Measurements from ENCODE around the gene HTT. TPM values are rescaled to one million over a fixed set of nuclear protein-coding genes. Genes with fewer than 3 reads are reported as not detected.

The HTT gene
- total RNA-seq, 1 donor from 2014 or later = 32.5 TPM

GRCh38 chr4:3121110-3121509, 46.6 kb downstream of the HTT start:
- no peak for DNase-seq (ENCODE audit: low read depth)
- no peak overlapping the region for H3K4me3 ChIP-seq (ENCODE audit: low read depth, low read length)
- TF ChIP-seq CTCF (conservative IDR thresholded peaks at IDR 0.05; ENCODE audit: low read depth, low read length) = no peak

- no peak for TF ChIP-seq CTCF (conservative IDR thresholded peaks at IDR 0.05; ENCODE audit: low read depth, low read length)
- no peak for DNase-seq (ENCODE audit: low read depth)
- no peak overlapping the region for H3K4me3 ChIP-seq (ENCODE audit: low read depth, low read length)
Measured at GRCh38 chr4:3121596-3121995, 47.1 kb downstream of the HTT start.

GRCh38 chr4:3122081-3122563, 47.6 kb downstream of the HTT start:
- H3K4me3 ChIP-seq (ENCODE audit: low read depth, low read length) = no peak overlapping the region
- DNase-seq (ENCODE audit: low read depth) = no peak
- no peak for TF ChIP-seq CTCF (conservative IDR thresholded peaks at IDR 0.05; ENCODE audit: low read depth, low read length)

GRCh38 chr4:3123181-3123671, 48.7 kb downstream of the HTT start:
- DNase-seq (ENCODE audit: low read depth) = no peak
- no peak for TF ChIP-seq CTCF (conservative IDR thresholded peaks at IDR 0.05; ENCODE audit: low read depth, low read length)
- no peak overlapping the region for H3K4me3 ChIP-seq (ENCODE audit: low read depth, low read length)

- no peak overlapping the region for H3K4me3 ChIP-seq (ENCODE audit: low read depth, low read length)
- no peak for TF ChIP-seq CTCF (conservative IDR thresholded peaks at IDR 0.05; ENCODE audit: low read depth, low read length)
- DNase-seq (ENCODE audit: low read depth) = no peak
Measured at GRCh38 chr4:3124070-3124767, 49.7 kb downstream of the HTT start.

GRCh38 chr4:3127112-3127511, 52.6 kb downstream of the HTT start:
- no peak for DNase-seq (ENCODE audit: low read depth)
- H3K4me3 ChIP-seq (ENCODE audit: low read depth, low read length) = no peak overlapping the region
- TF ChIP-seq CTCF (conservative IDR thresholded peaks at IDR 0.05; ENCODE audit: low read depth, low read length) = no peak

GRCh38 chr4:3128058-3128457, 53.6 kb downstream of the HTT start:
- no peak overlapping the region for H3K4me3 ChIP-seq (ENCODE audit: low read depth, low read length)
- no peak for TF ChIP-seq CTCF (conservative IDR thresholded peaks at IDR 0.05; ENCODE audit: low read depth, low read length)
- no peak for DNase-seq (ENCODE audit: low read depth)

Data from epithelial cell of proximal tubule (primary cell).